GM13976 (cell line): Measurements from ENCODE around the gene RASGRF2.

Experiments used
- DNase-seq: peaks from one replicate; pipeline ENCODE4 v3.0.0; 2012; ENCODE audit warnings: low spot score
- in situ Hi-C: fragments of 300-500 bp; cut with MboI; formaldehyde crosslinking; loops from one replicate; pipeline ENCODE4 v1.12.0; 2022; ENCODE audit warnings: low sequenced_read_pairs, mixed read lengths, inconsistent platforms; ENCODE audit not compliant: unreplicated experiment
- TF ChIP-seq, protein P1 (sequence below): IDR thresholded peaks from 2 replicates; pipeline ENCODE4 v1.5.1; 2012; ENCODE audit warnings: borderline replicate concordance, mild to moderate bottlenecking; ENCODE audit not compliant: insufficient read depth; ENCODE audit errors: extremely low read depth, missing control alignments, control extremely low read depth

RASGRF2 gene

DNA sequence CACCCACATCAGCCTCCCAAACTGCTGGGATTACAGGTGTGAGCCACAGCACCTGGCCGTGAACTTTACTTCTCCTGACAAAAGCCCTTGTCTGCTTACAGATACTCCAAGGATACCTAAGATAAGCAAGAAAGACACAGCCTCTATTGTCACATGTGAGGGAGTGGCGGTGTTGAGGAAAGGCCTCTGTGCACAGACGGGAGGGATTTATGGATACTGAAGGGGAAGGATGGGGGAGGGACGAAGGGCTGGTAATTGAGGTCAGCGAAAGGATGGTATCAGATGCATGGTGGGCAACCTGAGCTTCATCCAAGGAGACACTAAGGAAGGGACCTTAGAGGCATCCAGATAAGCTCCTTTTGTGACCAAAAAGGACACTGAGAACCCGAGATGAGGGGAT is 206.3 kb downstream of the RASGRF2 start:
- in situ Hi-C loops = no loop called here
- TF ChIP-seq, protein P1, sequence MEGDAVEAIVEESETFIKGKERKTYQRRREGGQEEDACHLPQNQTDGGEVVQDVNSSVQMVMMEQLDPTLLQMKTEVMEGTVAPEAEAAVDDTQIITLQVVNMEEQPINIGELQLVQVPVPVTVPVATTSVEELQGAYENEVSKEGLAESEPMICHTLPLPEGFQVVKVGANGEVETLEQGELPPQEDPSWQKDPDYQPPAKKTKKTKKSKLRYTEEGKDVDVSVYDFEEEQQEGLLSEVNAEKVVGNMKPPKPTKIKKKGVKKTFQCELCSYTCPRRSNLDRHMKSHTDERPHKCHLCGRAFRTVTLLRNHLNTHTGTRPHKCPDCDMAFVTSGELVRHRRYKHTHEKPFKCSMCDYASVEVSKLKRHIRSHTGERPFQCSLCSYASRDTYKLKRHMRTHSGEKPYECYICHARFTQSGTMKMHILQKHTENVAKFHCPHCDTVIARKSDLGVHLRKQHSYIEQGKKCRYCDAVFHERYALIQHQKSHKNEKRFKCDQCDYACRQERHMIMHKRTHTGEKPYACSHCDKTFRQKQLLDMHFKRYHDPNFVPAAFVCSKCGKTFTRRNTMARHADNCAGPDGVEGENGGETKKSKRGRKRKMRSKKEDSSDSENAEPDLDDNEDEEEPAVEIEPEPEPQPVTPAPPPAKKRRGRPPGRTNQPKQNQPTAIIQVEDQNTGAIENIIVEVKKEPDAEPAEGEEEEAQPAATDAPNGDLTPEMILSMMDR = no peak
- no peak for DNase-seq

GRCh38 chr5:81167078-81167477 is 206.9 kb downstream of the RASGRF2 start:
- TF ChIP-seq, protein P1 = no peak
- in situ Hi-C loops = no loop called here

GRCh38 chr5:81167544-81167943 is 207.4 kb downstream of the RASGRF2 start:
- in situ Hi-C loops = no loop called here
- no peak for DNase-seq
- TF ChIP-seq, protein P1 = no peak

More at GRCh38 chr5:81167078-81167477, 206.9 kb downstream of the RASGRF2 start:
- no peak for DNase-seq

DNA sequence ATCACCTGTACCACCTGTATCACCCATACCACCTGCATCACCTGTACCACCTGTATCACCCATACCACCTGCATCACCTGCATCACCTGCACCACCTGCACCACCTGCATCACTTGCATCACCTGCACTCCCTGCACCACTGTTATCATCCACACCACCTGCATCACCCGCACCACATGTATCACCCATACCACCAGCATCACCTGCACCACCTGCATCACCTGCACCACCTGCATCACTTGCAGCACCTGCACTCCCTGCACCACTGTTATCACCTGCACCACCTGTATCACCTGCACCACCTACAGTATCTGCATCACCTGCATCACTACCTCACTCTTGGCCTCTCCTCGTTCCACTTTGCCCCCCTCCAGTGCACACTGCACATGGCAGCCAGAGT is 209.8 kb downstream of the RASGRF2 start:
- DNase-seq = no peak
- TF ChIP-seq, protein P1 = no peak
- in situ Hi-C loops = no loop called here

DNA sequence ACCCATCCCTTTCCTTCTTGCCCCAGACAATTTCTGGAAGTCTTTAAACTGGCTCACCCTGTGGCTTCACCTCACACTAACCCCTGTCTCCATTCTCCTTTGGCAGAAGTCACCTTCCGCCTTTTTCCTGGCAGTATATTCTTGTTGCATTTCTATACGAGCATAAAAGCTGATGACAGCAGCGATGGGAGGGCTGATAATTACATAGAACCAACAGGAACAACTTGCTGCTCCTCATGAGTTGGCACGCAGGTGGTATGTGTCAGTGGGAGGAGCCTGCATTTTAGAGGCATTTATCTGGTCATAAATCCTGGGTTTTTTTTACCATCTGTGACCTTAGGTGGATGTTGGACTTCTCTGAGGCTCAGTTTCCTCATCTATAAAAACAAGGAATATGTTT is 211.6 kb downstream of the RASGRF2 start:
- in situ Hi-C loops = no loop called here
- TF ChIP-seq, protein P1 = no peak
- DNase-seq = no peak

DNA sequence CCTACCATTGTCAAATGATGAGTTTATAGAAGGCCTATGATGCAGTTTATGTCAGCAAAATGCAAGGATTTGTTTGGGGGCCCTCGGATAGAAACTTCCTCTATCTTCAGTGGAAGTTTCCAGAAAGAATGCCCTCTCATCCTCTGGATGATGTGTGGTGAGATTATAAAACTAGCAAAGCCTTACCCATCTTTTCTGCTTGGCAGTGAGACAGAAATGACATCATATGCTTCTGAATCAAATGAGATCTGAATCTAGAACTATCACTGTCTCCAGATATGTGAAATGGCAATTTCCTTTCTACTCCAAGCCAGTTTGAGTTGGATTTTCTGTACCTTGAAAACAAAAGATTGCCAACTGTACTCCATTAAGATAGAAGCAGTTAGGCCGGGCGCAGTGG is 212.5 kb downstream of the RASGRF2 start:
- TF ChIP-seq, protein P1 = no peak
- in situ Hi-C loops = no loop called here
- DNase-seq = no peak

DNA sequence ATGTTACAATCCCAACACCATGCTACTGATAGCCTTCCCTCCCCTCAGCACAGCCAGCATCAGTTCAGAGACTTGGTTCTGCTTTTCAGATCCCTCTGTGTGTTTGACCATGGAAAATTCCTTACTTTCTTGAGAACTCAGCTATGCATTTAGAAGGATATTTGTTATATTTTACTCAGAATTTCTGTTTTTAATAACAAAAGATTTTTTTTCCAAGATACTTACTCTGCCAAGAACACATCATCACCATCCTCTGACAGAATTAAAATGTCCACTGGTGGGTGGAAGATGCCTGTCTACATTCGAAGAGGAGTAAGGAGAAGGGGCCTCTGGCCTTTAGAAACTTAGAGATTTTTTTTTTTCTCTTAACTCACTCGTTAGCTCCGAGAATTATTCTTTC is 216.9 kb downstream of the RASGRF2 start:
- no peak for DNase-seq
- in situ Hi-C loops = no loop called here
- TF ChIP-seq, protein P1 = no peak
